Nephron (organoid): Measurements from ENCODE around the gene CNOT11.

ENCODE experiments used
- H3K27ac Mint-ChIP-seq, 3 experiments: 2 replicates each; pipeline ENCODE4 v1.8.0; 2020; ENCODE audit warnings: mixed read lengths in 3 of 3, mild to moderate bottlenecking in 2 of 3, moderate library complexity in 1 of 3
- H3K27me3 Mint-ChIP-seq: 2 replicates; pipeline ENCODE4 v1.8.0; 2021; ENCODE audit warnings: low read depth, mild to moderate bottlenecking, moderate library complexity, mixed read lengths
- H3K36me3 Mint-ChIP-seq: 2 replicates; pipeline ENCODE4 v1.8.0; 2020; ENCODE audit warnings: low read depth, mixed read lengths
- H3K4me1 Mint-ChIP-seq: 2 replicates; pipeline ENCODE4 v1.8.0; 2020; ENCODE audit warnings: mixed read lengths
- H3K4me3 Mint-ChIP-seq, 3 experiments: 2 replicates each; pipeline ENCODE4 v1.8.0; 2020; ENCODE audit warnings: mild to moderate bottlenecking in 3 of 3, mixed read lengths in 3 of 3, moderate library complexity in 2 of 3
- H3K9me3 Mint-ChIP-seq: 2 replicates; pipeline ENCODE4 v1.8.0; 2020; ENCODE audit warnings: mixed read lengths
- CTCF ChIP-seq, 3 experiments: fragments of 200-600 bp; sonication (generic); IDR thresholded peaks; one replicate each; pipeline ENCODE4 v1.5.0; 2021; ENCODE audit warnings: antibody characterized with exemption in 3 of 3; ENCODE audit not compliant: unreplicated experiment in 3 of 3

CNOT11 gene

GRCh38 chr2:101255501-101255900 lies 2.8 kb downstream of the CNOT11 start:
- H3K27ac Mint-ChIP-seq, result no peak overlapping the region
- peak overlapping the region in 2 of 3 experiments; percentile 33 to 69 for H3K4me3 Mint-ChIP-seq
- no peaks in the 10 kb centered on the region for H3K9me3 Mint-ChIP-seq
- peaks cover 4% of the 10 kb centered on the region for H3K27me3 Mint-ChIP-seq
- peaks cover 38% of the 10 kb centered on the region for H3K36me3 Mint-ChIP-seq
- H3K4me1 Mint-ChIP-seq, result peaks cover 34% of the 10 kb centered on the region
- no peak for TF ChIP-seq CTCF (IDR thresholded peaks at IDR 0.05; ENCODE audit: unreplicated experiment in 3 of 3)

- Mint-ChIP-seq H3K27me3 (peaks cover 1% of the 10 kb centered on the region), H3K9me3 (no peaks in the 10 kb centered on the region), H3K4me1 (peaks cover 28% of the 10 kb centered on the region), H3K27ac (peak overlapping the region in 1 of 3 experiments; percentile 12), H3K4me3 (peak overlapping the region in 2 of 3 experiments; percentile 35 to 69), H3K36me3 (peaks cover 43% of the 10 kb centered on the region)
- TF ChIP-seq CTCF (IDR thresholded peaks at IDR 0.05; ENCODE audit: unreplicated experiment in 3 of 3), result no peak
These were observed 3.6 kb downstream of the CNOT11 start for GRCh38 chr2:101256316-101256715.

GRCh38 chr2:101258804-101259203 lies 6.1 kb downstream of the CNOT11 start:
- no peak for TF ChIP-seq CTCF (IDR thresholded peaks at IDR 0.05; ENCODE audit: unreplicated experiment in 3 of 3)
- Mint-ChIP-seq H3K4me3 (no peak overlapping the region), H3K9me3 (no peaks in the 10 kb centered on the region), H3K27me3 (no peaks in the 10 kb centered on the region), H3K4me1 (peaks cover 16% of the 10 kb centered on the region), H3K36me3 (peaks cover 57% of the 10 kb centered on the region), H3K27ac (no peak overlapping the region)

GRCh38 chr2:101262142-101262541 lies 9.5 kb downstream of the CNOT11 start:
- Mint-ChIP-seq H3K4me3 (no peak overlapping the region), H3K9me3 (no peaks in the 10 kb centered on the region), H3K27ac (no peak overlapping the region), H3K36me3 (peaks cover 66% of the 10 kb centered on the region), H3K27me3 (no peaks in the 10 kb centered on the region), H3K4me1 (peaks cover 24% of the 10 kb centered on the region)
- TF ChIP-seq CTCF (IDR thresholded peaks at IDR 0.05; ENCODE audit: unreplicated experiment in 3 of 3), result no peak

- Mint-ChIP-seq H3K27ac (no peak overlapping the region), H3K4me1 (peaks cover 36% of the 10 kb centered on the region), H3K27me3 (no peaks in the 10 kb centered on the region), H3K36me3 (peaks cover 65% of the 10 kb centered on the region), H3K9me3 (no peaks in the 10 kb centered on the region), H3K4me3 (no peak overlapping the region)
- no peak for TF ChIP-seq CTCF (IDR thresholded peaks at IDR 0.05; ENCODE audit: unreplicated experiment in 3 of 3)
These were observed 10.7 kb downstream of the CNOT11 start for GRCh38 chr2:101263377-101263800.

- Mint-ChIP-seq H3K9me3 (no peaks in the 10 kb centered on the region), H3K36me3 (peaks cover 61% of the 10 kb centered on the region), H3K4me3 (no peak overlapping the region), H3K27me3 (no peaks in the 10 kb centered on the region), H3K27ac (peak overlapping the region in 1 of 3 experiments; percentile 50), H3K4me1 (peaks cover 38% of the 10 kb centered on the region)
- no peak for TF ChIP-seq CTCF (IDR thresholded peaks at IDR 0.05; ENCODE audit: unreplicated experiment in 3 of 3)
These were observed 11.8 kb downstream of the CNOT11 start for GRCh38 chr2:101264360-101264939.
